K562 (cell line): ENCODE measurements around the gene SLCO2B1. TPM values are rescaled to one million over a fixed set of nuclear protein-coding genes. Genes with fewer than 3 reads are reported as not detected.

Source experiments
- CBX1 ChIP-seq: sonication (generic); IDR thresholded peaks from 2 replicates; pipeline ENCODE4 v1.6.1; 2016; ENCODE audit warnings: antibody characterized with exemption, low read depth, mild to moderate bottlenecking
- CBX5 ChIP-seq: IDR thresholded peaks from 2 replicates; pipeline ENCODE4 v1.6.1; 2014; ENCODE audit warnings: low read depth, borderline replicate concordance
- CEBPG ChIP-seq, 3 experiments: fragments of 200-800 bp in 1 of 3; sonication (Bioruptor generic) in 1 of 3; sonication (generic) in 1 of 3; formaldehyde crosslinking in 1 of 3; IDR thresholded peaks in 2 of 3; conservative IDR thresholded peaks in 1 of 3; 2 replicates each; pipeline versions ENCODE4 v1.6.1 to v1.8.0; 2016 to 2022; ENCODE audit warnings: missing compliant biosample characterization in 2 of 3, missing genetic modification characterization in 2 of 3, mild to moderate bottlenecking in 1 of 3, missing genetic modification reagents in 1 of 3
- COPS2 ChIP-seq: fragments of 450-650 bp; conservative IDR thresholded peaks from 2 replicates; pipeline ENCODE4 v1.6.1; 2016; ENCODE audit warnings: mild to moderate bottlenecking, moderate library complexity
- ELF2 ChIP-seq: fragments of 250-450 bp; sonication (Bioruptor Pico); IDR thresholded peaks from 2 replicates; pipeline ENCODE4 v1.5.0; 2021; ENCODE audit warnings: mild to moderate bottlenecking
- POLR2B ChIP-seq: fragments of 450-650 bp; IDR thresholded peaks from 2 replicates; pipeline ENCODE4 v1.6.1; 2018; ENCODE audit warnings: low read depth; ENCODE audit not compliant: partially characterized antibody
- POU5F1 ChIP-seq: fragments of 150-350 bp; IDR thresholded peaks from 2 replicates; pipeline ENCODE4 v1.6.1; 2014; ENCODE audit warnings: borderline replicate concordance, low read length, low read depth, mild to moderate bottlenecking; ENCODE audit not compliant: partially characterized antibody
- TCF7 ChIP-seq: sonication (generic); IDR thresholded peaks from 2 replicates; pipeline ENCODE4 v1.6.1; 2016; ENCODE audit warnings: antibody characterized with exemption, borderline replicate concordance
- THRAP3 ChIP-seq: fragments of 450-650 bp; IDR thresholded peaks from 2 replicates; pipeline ENCODE4 v1.6.1; 2016; ENCODE audit warnings: mild to moderate bottlenecking, inconsistent platforms, borderline replicate concordance
- XRCC4 ChIP-seq: IDR thresholded peaks from one replicate; pipeline ENCODE4 v1.6.1; 2011; ENCODE audit not compliant: insufficient read depth, insufficient read length; ENCODE audit errors: extremely low read depth
- YY1 ChIP-seq, 3 experiments: IDR thresholded peaks; 2 replicates each; pipeline ENCODE4 v1.6.1; 2011; ENCODE audit warnings: low read length in 2 of 3, mild to moderate bottlenecking in 2 of 3, moderate library complexity in 2 of 3, borderline replicate concordance in 1 of 3, control low read depth in 1 of 3, low read depth in 1 of 3; ENCODE audit not compliant: insufficient read depth in 3 of 3, insufficient replicate concordance in 2 of 3, control insufficient read depth in 1 of 3, insufficient read length in 1 of 3; ENCODE audit errors: extremely low read depth in 1 of 3
- ZNF785 ChIP-seq: fragments of 250-450 bp; sonication (Bioruptor Pico); IDR thresholded peaks from 2 replicates; pipeline ENCODE4 v1.4.0; 2020; ENCODE audit warnings: mild to moderate bottlenecking
- polyA plus RNA-seq, 8 experiments: library from polyadenylated mRNA; depleted of rRNA in 4 of 8; stranded (reverse) in 5 of 8; unstranded in 3 of 8; fragments of >200 nt; fragmentation: Nextera tagmentation in 2 of 8; fragmentation: Illumina TruSeq in 1 of 8; extraction: Ambion mirVana in 2 of 8; extraction: Trizol in 1 of 8; gene quantifications; 2 replicates each; pipeline versions ENCODE4 v1.2.1 to v1.2.3, GENCODE V29; 2011 to 2014; ENCODE audit warnings: inconsistent platforms in 1 of 8, missing spikeins in 1 of 8
- total RNA-seq, 7 experiments: library from RNA; depleted of rRNA in 6 of 7; stranded (reverse); fragments of >200 nt in 6 of 7; fragmentation: Illumina TruSeq in 2 of 7; extraction: Trizol in 2 of 7; gene quantifications; 2 replicates each; pipeline versions ENCODE4 v1.2.1 to v1.2.3, GENCODE V29; 2011 to 2021; ENCODE audit warnings: low replicate concordance in 1 of 7
- TF ChIP-seq, protein P1 (sequence below): fragments of 200-800 bp; sonication (Bioruptor generic); IDR thresholded peaks from 2 replicates; pipeline ENCODE4 v1.6.1; 2016; ENCODE audit warnings: missing genetic modification characterization, missing compliant biosample characterization
- TF ChIP-seq, protein P2 (sequence below): sonication (generic); formaldehyde crosslinking; IDR thresholded peaks from 2 replicates; pipeline ENCODE4 v1.8.1; 2023; ENCODE audit warnings: mild to moderate bottlenecking, missing genetic modification reagents
- TF ChIP-seq, protein P3 (sequence below): sonication (generic); formaldehyde crosslinking; IDR thresholded peaks from 2 replicates; pipeline ENCODE4 v1.8.0; 2022; ENCODE audit warnings: missing genetic modification reagents, mild to moderate bottlenecking, borderline replicate concordance
- TF ChIP-seq, protein P4 (sequence below): fragments of 450-650 bp; IDR thresholded peaks from 2 replicates; pipeline ENCODE4 v1.7.0; 2016; ENCODE audit warnings: borderline replicate concordance

SLCO2B1 gene
- total and polyA plus RNA-seq, 9 of the 15 experiments (the other 6 are each of a cell fraction or from before 2014, with no cell fraction given) = 0.70 to 14.7 (median 7.6) TPM

DNA sequence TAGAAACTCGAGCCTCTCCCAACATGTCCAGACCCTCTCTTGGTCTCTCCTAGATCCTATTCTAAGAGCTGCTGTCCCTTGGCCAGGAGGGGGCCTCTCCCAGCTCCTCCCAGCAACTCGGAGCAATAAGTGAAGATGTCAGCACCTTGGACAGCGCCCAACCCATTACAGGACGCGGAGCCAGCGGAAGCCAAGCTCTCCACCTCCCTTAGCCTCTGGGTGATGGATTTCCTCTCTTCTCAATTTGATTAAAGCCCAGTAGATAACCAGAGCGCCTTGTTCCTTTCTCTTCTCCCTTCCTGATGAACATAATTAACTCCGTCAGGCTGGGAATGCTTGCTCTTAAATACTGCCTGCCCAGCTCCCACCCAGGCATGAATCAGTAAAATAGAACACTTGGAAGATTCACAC, 63.5 kb downstream of the SLCO2B1 start (continued):
- no peak for TF ChIP-seq XRCC4
- TF ChIP-seq COPS2 = no peak
- TF ChIP-seq TCF7 = no peak
- no peak for TF ChIP-seq CEBPG (CRISPR knock-in tag; IDR thresholded peaks at IDR 0.05)
- TF ChIP-seq CEBPG (tag; conservative IDR thresholded peaks at IDR 0.05 in 1 of 2, IDR thresholded peaks at IDR 0.05 in 1 of 2) = no peak
- TF ChIP-seq ZNF785 (CRISPR knock-in tag) = no peak
- TF ChIP-seq, protein P1, sequence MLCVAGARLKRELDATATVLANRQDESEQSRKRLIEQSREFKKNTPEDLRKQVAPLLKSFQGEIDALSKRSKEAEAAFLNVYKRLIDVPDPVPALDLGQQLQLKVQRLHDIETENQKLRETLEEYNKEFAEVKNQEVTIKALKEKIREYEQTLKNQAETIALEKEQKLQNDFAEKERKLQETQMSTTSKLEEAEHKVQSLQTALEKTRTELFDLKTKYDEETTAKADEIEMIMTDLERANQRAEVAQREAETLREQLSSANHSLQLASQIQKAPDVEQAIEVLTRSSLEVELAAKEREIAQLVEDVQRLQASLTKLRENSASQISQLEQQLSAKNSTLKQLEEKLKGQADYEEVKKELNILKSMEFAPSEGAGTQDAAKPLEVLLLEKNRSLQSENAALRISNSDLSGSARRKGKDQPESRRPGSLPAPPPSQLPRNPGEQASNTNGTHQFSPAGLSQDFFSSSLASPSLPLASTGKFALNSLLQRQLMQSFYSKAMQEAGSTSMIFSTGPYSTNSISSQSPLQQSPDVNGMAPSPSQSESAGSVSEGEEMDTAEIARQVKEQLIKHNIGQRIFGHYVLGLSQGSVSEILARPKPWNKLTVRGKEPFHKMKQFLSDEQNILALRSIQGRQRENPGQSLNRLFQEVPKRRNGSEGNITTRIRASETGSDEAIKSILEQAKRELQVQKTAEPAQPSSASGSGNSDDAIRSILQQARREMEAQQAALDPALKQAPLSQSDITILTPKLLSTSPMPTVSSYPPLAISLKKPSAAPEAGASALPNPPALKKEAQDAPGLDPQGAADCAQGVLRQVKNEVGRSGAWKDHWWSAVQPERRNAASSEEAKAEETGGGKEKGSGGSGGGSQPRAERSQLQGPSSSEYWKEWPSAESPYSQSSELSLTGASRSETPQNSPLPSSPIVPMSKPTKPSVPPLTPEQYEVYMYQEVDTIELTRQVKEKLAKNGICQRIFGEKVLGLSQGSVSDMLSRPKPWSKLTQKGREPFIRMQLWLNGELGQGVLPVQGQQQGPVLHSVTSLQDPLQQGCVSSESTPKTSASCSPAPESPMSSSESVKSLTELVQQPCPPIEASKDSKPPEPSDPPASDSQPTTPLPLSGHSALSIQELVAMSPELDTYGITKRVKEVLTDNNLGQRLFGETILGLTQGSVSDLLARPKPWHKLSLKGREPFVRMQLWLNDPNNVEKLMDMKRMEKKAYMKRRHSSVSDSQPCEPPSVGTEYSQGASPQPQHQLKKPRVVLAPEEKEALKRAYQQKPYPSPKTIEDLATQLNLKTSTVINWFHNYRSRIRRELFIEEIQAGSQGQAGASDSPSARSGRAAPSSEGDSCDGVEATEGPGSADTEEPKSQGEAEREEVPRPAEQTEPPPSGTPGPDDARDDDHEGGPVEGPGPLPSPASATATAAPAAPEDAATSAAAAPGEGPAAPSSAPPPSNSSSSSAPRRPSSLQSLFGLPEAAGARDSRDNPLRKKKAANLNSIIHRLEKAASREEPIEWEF (CRISPR knock-in tag) = no peak
- no peak for TF ChIP-seq CBX5
- TF ChIP-seq, protein P2, sequence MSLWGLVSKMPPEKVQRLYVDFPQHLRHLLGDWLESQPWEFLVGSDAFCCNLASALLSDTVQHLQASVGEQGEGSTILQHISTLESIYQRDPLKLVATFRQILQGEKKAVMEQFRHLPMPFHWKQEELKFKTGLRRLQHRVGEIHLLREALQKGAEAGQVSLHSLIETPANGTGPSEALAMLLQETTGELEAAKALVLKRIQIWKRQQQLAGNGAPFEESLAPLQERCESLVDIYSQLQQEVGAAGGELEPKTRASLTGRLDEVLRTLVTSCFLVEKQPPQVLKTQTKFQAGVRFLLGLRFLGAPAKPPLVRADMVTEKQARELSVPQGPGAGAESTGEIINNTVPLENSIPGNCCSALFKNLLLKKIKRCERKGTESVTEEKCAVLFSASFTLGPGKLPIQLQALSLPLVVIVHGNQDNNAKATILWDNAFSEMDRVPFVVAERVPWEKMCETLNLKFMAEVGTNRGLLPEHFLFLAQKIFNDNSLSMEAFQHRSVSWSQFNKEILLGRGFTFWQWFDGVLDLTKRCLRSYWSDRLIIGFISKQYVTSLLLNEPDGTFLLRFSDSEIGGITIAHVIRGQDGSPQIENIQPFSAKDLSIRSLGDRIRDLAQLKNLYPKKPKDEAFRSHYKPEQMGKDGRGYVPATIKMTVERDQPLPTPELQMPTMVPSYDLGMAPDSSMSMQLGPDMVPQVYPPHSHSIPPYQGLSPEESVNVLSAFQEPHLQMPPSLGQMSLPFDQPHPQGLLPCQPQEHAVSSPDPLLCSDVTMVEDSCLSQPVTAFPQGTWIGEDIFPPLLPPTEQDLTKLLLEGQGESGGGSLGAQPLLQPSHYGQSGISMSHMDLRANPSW = no peak
- TF ChIP-seq, protein P3, sequence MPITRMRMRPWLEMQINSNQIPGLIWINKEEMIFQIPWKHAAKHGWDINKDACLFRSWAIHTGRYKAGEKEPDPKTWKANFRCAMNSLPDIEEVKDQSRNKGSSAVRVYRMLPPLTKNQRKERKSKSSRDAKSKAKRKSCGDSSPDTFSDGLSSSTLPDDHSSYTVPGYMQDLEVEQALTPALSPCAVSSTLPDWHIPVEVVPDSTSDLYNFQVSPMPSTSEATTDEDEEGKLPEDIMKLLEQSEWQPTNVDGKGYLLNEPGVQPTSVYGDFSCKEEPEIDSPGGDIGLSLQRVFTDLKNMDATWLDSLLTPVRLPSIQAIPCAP = 0 out of 2 replicates have a peak, but pooled peaks have one; percentile 52
- TF ChIP-seq, protein P4, sequence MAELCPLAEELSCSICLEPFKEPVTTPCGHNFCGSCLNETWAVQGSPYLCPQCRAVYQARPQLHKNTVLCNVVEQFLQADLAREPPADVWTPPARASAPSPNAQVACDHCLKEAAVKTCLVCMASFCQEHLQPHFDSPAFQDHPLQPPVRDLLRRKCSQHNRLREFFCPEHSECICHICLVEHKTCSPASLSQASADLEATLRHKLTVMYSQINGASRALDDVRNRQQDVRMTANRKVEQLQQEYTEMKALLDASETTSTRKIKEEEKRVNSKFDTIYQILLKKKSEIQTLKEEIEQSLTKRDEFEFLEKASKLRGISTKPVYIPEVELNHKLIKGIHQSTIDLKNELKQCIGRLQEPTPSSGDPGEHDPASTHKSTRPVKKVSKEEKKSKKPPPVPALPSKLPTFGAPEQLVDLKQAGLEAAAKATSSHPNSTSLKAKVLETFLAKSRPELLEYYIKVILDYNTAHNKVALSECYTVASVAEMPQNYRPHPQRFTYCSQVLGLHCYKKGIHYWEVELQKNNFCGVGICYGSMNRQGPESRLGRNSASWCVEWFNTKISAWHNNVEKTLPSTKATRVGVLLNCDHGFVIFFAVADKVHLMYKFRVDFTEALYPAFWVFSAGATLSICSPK = no peak
- no peak for TF ChIP-seq THRAP3
- TF ChIP-seq YY1 (IDR thresholded peaks at IDR 0.05; ENCODE audit: borderline replicate concordance in 1 of 3, control insufficient read depth in 1 of 3, extremely low read depth in 1 of 3, insufficient read depth in 3 of 3, insufficient read length in 1 of 3, insufficient replicate concordance in 2 of 3, low read depth in 1 of 3, low read length in 2 of 3) = no peak
- no peak for TF ChIP-seq POLR2B
- TF ChIP-seq POU5F1 = no peak
- no peak for TF ChIP-seq CBX1
- TF ChIP-seq ELF2 (CRISPR knock-in tag) = no peak
